ENCODE data around the gene SCAF11. TPM values are rescaled to one million over a fixed set of nuclear protein-coding genes. Genes with fewer than 3 reads are reported as not detected.

The SCAF11 gene
- total and polyA plus RNA-seq, 2 experiments from 2014 or later: 57.3 to 129 TPM

GRCh38 chr12:45981075-45981837, 9.1 kb downstream of the SCAF11 start:
- Histone ChIP-seq H3K27me3 (no peaks in the 10 kb centered on the region), H3K4me1 (ENCODE audit: low read depth) (peaks cover 22% of the 10 kb centered on the region), H3K27ac (no peak overlapping the region), H3K9me3 (ENCODE audit: low read depth) (no peaks in the 10 kb centered on the region), H3K36me3 (no peaks in the 10 kb centered on the region), H3K4me3 (no peak overlapping the region)
- TF ChIP-seq, protein P1, sequence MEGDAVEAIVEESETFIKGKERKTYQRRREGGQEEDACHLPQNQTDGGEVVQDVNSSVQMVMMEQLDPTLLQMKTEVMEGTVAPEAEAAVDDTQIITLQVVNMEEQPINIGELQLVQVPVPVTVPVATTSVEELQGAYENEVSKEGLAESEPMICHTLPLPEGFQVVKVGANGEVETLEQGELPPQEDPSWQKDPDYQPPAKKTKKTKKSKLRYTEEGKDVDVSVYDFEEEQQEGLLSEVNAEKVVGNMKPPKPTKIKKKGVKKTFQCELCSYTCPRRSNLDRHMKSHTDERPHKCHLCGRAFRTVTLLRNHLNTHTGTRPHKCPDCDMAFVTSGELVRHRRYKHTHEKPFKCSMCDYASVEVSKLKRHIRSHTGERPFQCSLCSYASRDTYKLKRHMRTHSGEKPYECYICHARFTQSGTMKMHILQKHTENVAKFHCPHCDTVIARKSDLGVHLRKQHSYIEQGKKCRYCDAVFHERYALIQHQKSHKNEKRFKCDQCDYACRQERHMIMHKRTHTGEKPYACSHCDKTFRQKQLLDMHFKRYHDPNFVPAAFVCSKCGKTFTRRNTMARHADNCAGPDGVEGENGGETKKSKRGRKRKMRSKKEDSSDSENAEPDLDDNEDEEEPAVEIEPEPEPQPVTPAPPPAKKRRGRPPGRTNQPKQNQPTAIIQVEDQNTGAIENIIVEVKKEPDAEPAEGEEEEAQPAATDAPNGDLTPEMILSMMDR (IDR thresholded peaks at IDR 0.05; ENCODE audit: low read depth, low read length): no peak
- no peak for DNase-seq (ENCODE audit: low read depth in 1 of 2, low spot score in 1 of 2)

DNA sequence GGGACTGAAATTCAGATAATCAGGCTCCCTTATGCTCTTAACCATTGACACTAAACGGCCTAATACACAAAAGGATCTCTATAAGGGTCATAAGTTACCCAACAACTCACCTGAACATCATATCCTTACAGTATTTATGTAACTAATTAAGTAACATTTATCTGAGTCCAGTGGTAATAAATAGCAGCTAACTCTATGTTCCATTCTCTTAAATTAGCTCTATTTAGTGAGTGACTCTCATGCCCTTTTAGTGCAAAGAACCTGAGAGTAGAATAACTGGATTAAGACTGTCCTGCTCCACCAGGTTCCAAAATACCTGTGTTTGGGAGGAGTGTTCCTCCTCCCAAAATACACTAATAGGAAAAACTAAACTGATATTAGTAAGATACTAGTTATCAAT, 9.8 kb downstream of the SCAF11 start:
- Histone ChIP-seq H3K27ac (no peak overlapping the region), H3K36me3 (no peaks in the 10 kb centered on the region), H3K27me3 (no peaks in the 10 kb centered on the region), H3K4me3 (no peak overlapping the region), H3K4me1 (ENCODE audit: low read depth) (peaks cover 23% of the 10 kb centered on the region), H3K9me3 (ENCODE audit: low read depth) (no peaks in the 10 kb centered on the region)
- TF ChIP-seq, protein P1 (IDR thresholded peaks at IDR 0.05; ENCODE audit: low read depth, low read length): no peak
- no peak for DNase-seq (ENCODE audit: low read depth in 1 of 2, low spot score in 1 of 2)

GRCh38 chr12:45978108-45978507, 12.3 kb downstream of the SCAF11 start:
- TF ChIP-seq, protein P1 (IDR thresholded peaks at IDR 0.05; ENCODE audit: low read depth, low read length): no peak
- H3K4me1 ChIP-seq (ENCODE audit: low read depth): peaks cover 29% of the 10 kb centered on the region
- no peak overlapping the region for H3K4me3 ChIP-seq
- no peaks in the 10 kb centered on the region for H3K27me3 ChIP-seq
- peak overlapping the region; percentile 52 for H3K27ac ChIP-seq
- H3K36me3 ChIP-seq: no peaks in the 10 kb centered on the region
- no peak for DNase-seq (ENCODE audit: low read depth in 1 of 2, low spot score in 1 of 2)
- no peaks in the 10 kb centered on the region for H3K9me3 ChIP-seq (ENCODE audit: low read depth)

- Histone ChIP-seq H3K9me3 (ENCODE audit: low read depth) (no peaks in the 10 kb centered on the region), H3K4me1 (ENCODE audit: low read depth) (peaks cover 29% of the 10 kb centered on the region), H3K36me3 (no peaks in the 10 kb centered on the region), H3K27ac (peak overlapping the region; percentile 52), H3K4me3 (no peak overlapping the region), H3K27me3 (no peaks in the 10 kb centered on the region)
- no peak for DNase-seq (ENCODE audit: low read depth in 1 of 2, low spot score in 1 of 2)
- TF ChIP-seq, protein P1 (IDR thresholded peaks at IDR 0.05; ENCODE audit: low read depth, low read length): no peak
These were observed 12.8 kb downstream of the SCAF11 start for GRCh38 chr12:45977620-45978019.

DNA sequence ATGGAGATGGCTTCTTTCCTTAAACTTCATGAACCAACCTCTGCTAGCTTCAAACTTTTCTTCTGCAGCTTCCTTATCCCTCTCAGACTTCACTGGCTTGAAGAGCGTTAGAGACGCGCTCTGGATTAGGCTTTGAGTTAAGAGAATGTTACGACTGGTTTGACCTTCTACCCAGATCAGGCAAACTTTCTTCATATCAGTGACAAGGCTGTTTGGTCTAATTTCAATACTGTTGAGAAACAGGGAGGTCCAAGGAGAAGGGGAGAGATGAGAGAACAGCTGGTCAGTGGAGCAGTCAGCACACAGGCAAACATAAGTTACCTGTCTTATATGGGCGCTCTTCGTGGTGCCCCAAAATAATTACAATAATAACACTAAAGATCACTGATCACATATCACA, 14.9 kb downstream of the SCAF11 start:
- peak in 1 of 2 donors; percentile 10 for DNase-seq (ENCODE audit: low read depth in 1 of 2, low spot score in 1 of 2)
- H3K4me3 ChIP-seq: no peak overlapping the region
- H3K36me3 ChIP-seq: no peaks in the 10 kb centered on the region
- peaks cover 29% of the 10 kb centered on the region for H3K4me1 ChIP-seq (ENCODE audit: low read depth)
- H3K27ac ChIP-seq: peak overlapping the region; percentile 70
- TF ChIP-seq, protein P1 (IDR thresholded peaks at IDR 0.05; ENCODE audit: low read depth, low read length): no peak
- no peaks in the 10 kb centered on the region for H3K9me3 ChIP-seq (ENCODE audit: low read depth)
- no peaks in the 10 kb centered on the region for H3K27me3 ChIP-seq
